Measurements from ENCODE around the gene BOLA1. TPM values are rescaled to one million over a fixed set of nuclear protein-coding genes. Genes with fewer than 3 reads are reported as not detected.
A peak's percentile ranks its signal among the peaks of the same experiment; 100 is the strongest.

Gene BOLA1
- total RNA-seq, 1 donor from 2014 or later: 15.6 TPM

GRCh38 chr1:149923626-149924025 is 24.3 kb downstream of the BOLA1 start:
- peaks cover 16% of the 10 kb centered on the region for H3K4me1 Mint-ChIP-seq (ENCODE audit: unreplicated experiment)
- peaks cover 31% of the 10 kb centered on the region for H3K36me3 Mint-ChIP-seq
- no peak for DNase-seq (ENCODE audit: extremely low spot score, unreplicated experiment)
- H3K9me3 Mint-ChIP-seq: no peaks in the 10 kb centered on the region
- H3K27me3 Mint-ChIP-seq: no peaks in the 10 kb centered on the region
- H3K4me3 Mint-ChIP-seq: peak overlapping the region; percentile 14
- no peak overlapping the region for H3K27ac Mint-ChIP-seq
- no peak for TF ChIP-seq CTCF (conservative IDR thresholded peaks at IDR 0.05)

- TF ChIP-seq CTCF (conservative IDR thresholded peaks at IDR 0.05): no peak
- Mint-ChIP-seq H3K36me3 (peaks cover 33% of the 10 kb centered on the region), H3K27ac (peak overlapping the region; percentile 30), H3K4me3 (peak overlapping the region; percentile 73), H3K9me3 (no peaks in the 10 kb centered on the region), H3K4me1 (ENCODE audit: unreplicated experiment) (peaks cover 17% of the 10 kb centered on the region), H3K27me3 (no peaks in the 10 kb centered on the region)
- no peak for DNase-seq (ENCODE audit: extremely low spot score, unreplicated experiment)
Observed at GRCh38 chr1:149925345-149925744, 26.0 kb downstream of the BOLA1 start.

- Mint-ChIP-seq H3K4me3 (peak overlapping the region; percentile 73), H3K27me3 (no peaks in the 10 kb centered on the region), H3K9me3 (no peaks in the 10 kb centered on the region), H3K36me3 (peaks cover 37% of the 10 kb centered on the region), H3K4me1 (ENCODE audit: unreplicated experiment) (peaks cover 17% of the 10 kb centered on the region), H3K27ac (no peak overlapping the region)
- no peak for DNase-seq (ENCODE audit: extremely low spot score, unreplicated experiment)
- no peak for TF ChIP-seq CTCF (conservative IDR thresholded peaks at IDR 0.05)
Observed at GRCh38 chr1:149925751-149926150, 26.4 kb downstream of the BOLA1 start.

- H3K4me1 Mint-ChIP-seq (ENCODE audit: unreplicated experiment): peaks cover 17% of the 10 kb centered on the region
- H3K27me3 Mint-ChIP-seq: no peaks in the 10 kb centered on the region
- no peaks in the 10 kb centered on the region for H3K9me3 Mint-ChIP-seq
- H3K4me3 Mint-ChIP-seq: peak overlapping the region; percentile 99
- no peak for DNase-seq (ENCODE audit: extremely low spot score, unreplicated experiment)
- peaks cover 41% of the 10 kb centered on the region for H3K36me3 Mint-ChIP-seq
- no peak for TF ChIP-seq CTCF (conservative IDR thresholded peaks at IDR 0.05)
- no peak overlapping the region for H3K27ac Mint-ChIP-seq
Observed at GRCh38 chr1:149926296-149926695, 26.9 kb downstream of the BOLA1 start.

GRCh38 chr1:149927056-149927562 is 27.7 kb downstream of the BOLA1 start:
- no peak for TF ChIP-seq CTCF (conservative IDR thresholded peaks at IDR 0.05)
- H3K27me3 Mint-ChIP-seq: no peaks in the 10 kb centered on the region
- H3K27ac Mint-ChIP-seq: peak overlapping the region; percentile 97
- H3K4me1 Mint-ChIP-seq (ENCODE audit: unreplicated experiment): peaks cover 17% of the 10 kb centered on the region
- peak overlapping the region; percentile 99 for H3K4me3 Mint-ChIP-seq
- DNase-seq (ENCODE audit: extremely low spot score, unreplicated experiment): no peak
- no peaks in the 10 kb centered on the region for H3K9me3 Mint-ChIP-seq
- H3K36me3 Mint-ChIP-seq: peaks cover 45% of the 10 kb centered on the region
